Activated T-helper 2 cell treated with anti-CD3 and anti-CD28 coated beads, Interferon-gamma antibody, Interleukin-2, Interleukin-4, amounts not matched to agents 10 μg/mL and 5 μg/mL and 100 μg/mL, durations not matched to agents 14 hours and 24 hours and 36 hours (primary cell): ENCODE data around the gene TSPAN13. TPM values are rescaled to one million over a fixed set of nuclear protein-coding genes. Genes with fewer than 3 reads are reported as not detected.

Source experiments
- DNase-seq: peaks from one replicate; pipeline ENCODE4 v3.0.0; 2021; ENCODE audit warnings: low spot score
- H3K27ac Mint-ChIP-seq: one replicate; pipeline ENCODE4 v1.8.0; 2021; ENCODE audit warnings: mixed read lengths
- H3K27me3 Mint-ChIP-seq: one replicate; pipeline ENCODE4 v1.8.0; 2021; ENCODE audit warnings: low read depth, mixed read lengths
- H3K36me3 Mint-ChIP-seq: one replicate; pipeline ENCODE4 v1.8.0; 2021; ENCODE audit warnings: low read depth, mixed read lengths
- H3K4me1 Mint-ChIP-seq: one replicate; pipeline ENCODE4 v1.8.0; 2021; ENCODE audit warnings: low read depth, mixed read lengths
- H3K4me3 Mint-ChIP-seq: one replicate; pipeline ENCODE4 v1.8.0; 2021; ENCODE audit warnings: low read depth, mild to moderate bottlenecking, moderate library complexity, mixed read lengths
- H3K9me3 Mint-ChIP-seq: one replicate; pipeline ENCODE4 v1.8.0; 2021; ENCODE audit warnings: mixed read lengths
- intact Hi-C: fragments of 100-400 bp; cut with micrococcal nuclease; formaldehyde crosslinking; loops from one replicate; pipeline ENCODE4 v1.15.1; 2023
- total RNA-seq: library from RNA; stranded (reverse); gene quantifications from 2 replicates; pipeline ENCODE4 v1.2.3, GENCODE V29; 2022

The TSPAN13 gene
- total RNA-seq, 1 donor from 2014 or later, result 1.3 TPM

GRCh38 chr7:16728811-16729210 is 24.7 kb upstream of the TSPAN13 start:
- H3K27ac Mint-ChIP-seq, result no peak overlapping the region
- no peaks in the 10 kb centered on the region for H3K27me3 Mint-ChIP-seq
- H3K9me3 Mint-ChIP-seq, result no peaks in the 10 kb centered on the region
- intact Hi-C loops, result no loop called here
- DNase-seq, result no peak
- H3K4me1 Mint-ChIP-seq, result no peaks in the 10 kb centered on the region
- no peak overlapping the region for H3K4me3 Mint-ChIP-seq
- no peaks in the 10 kb centered on the region for H3K36me3 Mint-ChIP-seq

GRCh38 chr7:16729541-16729940 is 24.0 kb upstream of the TSPAN13 start:
- intact Hi-C loops, result no loop called here
- Mint-ChIP-seq H3K4me3 (no peak overlapping the region), H3K27me3 (no peaks in the 10 kb centered on the region), H3K4me1 (peaks cover 4% of the 10 kb centered on the region), H3K9me3 (no peaks in the 10 kb centered on the region), H3K36me3 (no peaks in the 10 kb centered on the region), H3K27ac (no peak overlapping the region)
- no peak for DNase-seq

GRCh38 chr7:16730937-16731336 is 22.6 kb upstream of the TSPAN13 start:
- Mint-ChIP-seq H3K27ac (no peak overlapping the region), H3K4me1 (peaks cover 8% of the 10 kb centered on the region), H3K36me3 (no peaks in the 10 kb centered on the region), H3K27me3 (no peaks in the 10 kb centered on the region), H3K9me3 (no peaks in the 10 kb centered on the region), H3K4me3 (no peak overlapping the region)
- DNase-seq, result no peak
- intact Hi-C loops, result no loop called here

- Mint-ChIP-seq H3K4me1 (peaks cover 8% of the 10 kb centered on the region), H3K27ac (no peak overlapping the region), H3K27me3 (no peaks in the 10 kb centered on the region), H3K36me3 (no peaks in the 10 kb centered on the region), H3K9me3 (no peaks in the 10 kb centered on the region), H3K4me3 (no peak overlapping the region)
- intact Hi-C loops, result no loop called here
- no peak for DNase-seq
These were observed 20.7 kb upstream of the TSPAN13 start for GRCh38 chr7:16732828-16733227.

GRCh38 chr7:16734148-16734726 is 19.3 kb upstream of the TSPAN13 start:
- Mint-ChIP-seq H3K9me3 (no peaks in the 10 kb centered on the region), H3K4me3 (no peak overlapping the region), H3K27ac (no peak overlapping the region), H3K27me3 (no peaks in the 10 kb centered on the region), H3K4me1 (peaks cover 8% of the 10 kb centered on the region), H3K36me3 (no peaks in the 10 kb centered on the region)
- DNase-seq, result no peak
- intact Hi-C loops, result no loop called here

- H3K4me3 Mint-ChIP-seq, result no peak overlapping the region
- H3K36me3 Mint-ChIP-seq, result no peaks in the 10 kb centered on the region
- H3K4me1 Mint-ChIP-seq, result peaks cover 8% of the 10 kb centered on the region
- intact Hi-C loops, result no loop called here
- DNase-seq, result no peak
- no peak overlapping the region for H3K27ac Mint-ChIP-seq
- no peaks in the 10 kb centered on the region for H3K9me3 Mint-ChIP-seq
- no peaks in the 10 kb centered on the region for H3K27me3 Mint-ChIP-seq
These were observed 18.5 kb upstream of the TSPAN13 start for GRCh38 chr7:16735020-16735419.

- Mint-ChIP-seq H3K36me3 (no peaks in the 10 kb centered on the region), H3K9me3 (no peaks in the 10 kb centered on the region), H3K27ac (no peak overlapping the region), H3K27me3 (no peaks in the 10 kb centered on the region), H3K4me3 (no peak overlapping the region), H3K4me1 (peaks cover 15% of the 10 kb centered on the region)
- DNase-seq, result no peak
- intact Hi-C loops, result no loop called here
These were observed 15.4 kb upstream of the TSPAN13 start for GRCh38 chr7:16738011-16738688.

- Mint-ChIP-seq H3K4me3 (no peak overlapping the region), H3K27me3 (no peaks in the 10 kb centered on the region), H3K36me3 (no peaks in the 10 kb centered on the region), H3K9me3 (no peaks in the 10 kb centered on the region), H3K27ac (no peak overlapping the region), H3K4me1 (peaks cover 9% of the 10 kb centered on the region)
- intact Hi-C loops, result no loop called here
- DNase-seq, result no peak
These were observed 13.5 kb upstream of the TSPAN13 start for GRCh38 chr7:16739863-16740622.

- H3K4me1 Mint-ChIP-seq, result peaks cover 9% of the 10 kb centered on the region
- no peak for DNase-seq
- no peak overlapping the region for H3K27ac Mint-ChIP-seq
- no peak overlapping the region for H3K4me3 Mint-ChIP-seq
- H3K36me3 Mint-ChIP-seq, result no peaks in the 10 kb centered on the region
- H3K27me3 Mint-ChIP-seq, result no peaks in the 10 kb centered on the region
- intact Hi-C loops, result no loop called here
- no peaks in the 10 kb centered on the region for H3K9me3 Mint-ChIP-seq
These were observed 13.0 kb upstream of the TSPAN13 start for GRCh38 chr7:16740623-16740953.

- no peak overlapping the region for H3K4me3 Mint-ChIP-seq
- intact Hi-C loops, result no loop called here
- no peak overlapping the region for H3K27ac Mint-ChIP-seq
- no peak for DNase-seq
- no peaks in the 10 kb centered on the region for H3K36me3 Mint-ChIP-seq
- no peaks in the 10 kb centered on the region for H3K27me3 Mint-ChIP-seq
- H3K9me3 Mint-ChIP-seq, result no peaks in the 10 kb centered on the region
- peaks cover 9% of the 10 kb centered on the region for H3K4me1 Mint-ChIP-seq
These were observed 12.6 kb upstream of the TSPAN13 start for GRCh38 chr7:16740996-16741395.

GRCh38 chr7:16741676-16742075 is 11.9 kb upstream of the TSPAN13 start:
- Mint-ChIP-seq H3K4me1 (peaks cover 9% of the 10 kb centered on the region), H3K4me3 (no peak overlapping the region), H3K27ac (no peak overlapping the region), H3K27me3 (no peaks in the 10 kb centered on the region), H3K36me3 (no peaks in the 10 kb centered on the region), H3K9me3 (no peaks in the 10 kb centered on the region)
- no peak for DNase-seq
- intact Hi-C loops, result no loop called here

- Mint-ChIP-seq H3K27me3 (peaks cover 2% of the 10 kb centered on the region), H3K9me3 (no peaks in the 10 kb centered on the region), H3K27ac (no peak overlapping the region), H3K36me3 (no peaks in the 10 kb centered on the region), H3K4me3 (no peak overlapping the region), H3K4me1 (peaks cover 9% of the 10 kb centered on the region)
- DNase-seq, result no peak
- intact Hi-C loops, result no loop called here
These were observed 11.0 kb upstream of the TSPAN13 start for GRCh38 chr7:16742547-16742946.

- Mint-ChIP-seq H3K27me3 (peaks cover 2% of the 10 kb centered on the region), H3K4me3 (no peak overlapping the region), H3K9me3 (no peaks in the 10 kb centered on the region), H3K4me1 (peaks cover 9% of the 10 kb centered on the region), H3K36me3 (no peaks in the 10 kb centered on the region), H3K27ac (no peak overlapping the region)
- DNase-seq, result no peak
- intact Hi-C loops, result no loop called here
These were observed 10.3 kb upstream of the TSPAN13 start for GRCh38 chr7:16743236-16743635.
